Measurements from ENCODE around the gene TCF7L2. TPM values are rescaled to one million over a fixed set of nuclear protein-coding genes. Genes with fewer than 3 reads are reported as not detected.

TCF7L2 gene
- total and polyA plus RNA-seq, 9 of the 15 experiments (the other 6 are each of a cell fraction or from before 2014, with no cell fraction given) = 0.32 to 2.8 (median 0.92) TPM

DNA sequence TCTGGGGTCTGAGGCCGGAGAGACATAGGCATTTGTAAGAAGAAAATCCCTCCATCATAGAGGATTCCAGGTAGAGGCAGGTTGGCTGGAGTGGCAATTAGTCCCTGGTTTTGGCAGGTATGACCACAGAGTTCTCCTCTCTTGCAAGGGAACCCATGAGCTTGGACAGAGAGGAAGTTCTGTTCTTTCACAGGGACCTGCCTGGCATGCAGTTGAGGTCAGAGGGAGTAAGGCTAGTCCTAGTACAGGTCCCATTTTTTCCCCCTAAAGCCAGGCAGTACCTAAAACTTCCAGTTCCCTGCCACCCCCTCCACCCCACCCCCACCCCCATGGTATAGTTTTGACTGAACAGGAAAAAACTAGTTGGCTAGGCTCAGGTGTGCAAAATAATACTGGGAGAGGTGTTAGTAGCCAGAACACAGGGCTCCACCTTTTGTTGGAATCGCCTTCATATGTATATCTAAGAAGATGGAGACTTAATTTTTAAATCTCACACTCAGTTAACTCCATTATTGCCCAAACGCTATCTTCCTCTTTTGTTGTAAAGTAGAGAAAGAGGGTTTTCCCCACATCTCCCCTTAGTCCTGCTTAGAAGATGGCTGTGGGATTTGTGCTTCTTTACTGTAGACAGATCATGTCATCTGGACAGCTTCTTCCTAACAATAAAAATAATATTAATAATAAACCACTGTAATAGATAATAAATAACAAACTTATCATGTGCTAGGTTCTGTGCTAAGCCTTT is 188.1 kb downstream of the TCF7L2 start:
- no peaks in the 10 kb centered on the region for H4K20me1 ChIP-seq (replicated peaks; ENCODE audit: control insufficient read depth, insufficient read depth, low read length)
- DNase-seq (ENCODE audit: extremely low read depth in 1 of 4, low spot score in 3 of 4) (no peak), ATAC-seq (no peak), FAIRE-seq (no peak)
- intact Hi-C loops (cut with micrococcal nuclease) = no loop called here
- no peak overlapping the region for H3K27ac ChIP-seq (ENCODE audit: extremely low read depth, low read depth, low read length)
- no peaks in the 10 kb centered on the region for H3K9me1 ChIP-seq (ENCODE audit: control insufficient read depth, insufficient read depth, low read length)
- no peaks in the 10 kb centered on the region for H3K9me3 ChIP-seq (replicated peaks; ENCODE audit: control insufficient read depth, insufficient read depth, low read depth, low read length)
- no peak overlapping the region for H3K4me2 ChIP-seq (ENCODE audit: insufficient read depth, low read length)
- no TSS peak for BruUV-seq (replicated peaks)
- in situ Hi-C loops (cut with MboI) = no loop called here
- ChIA-PET POLR2A (no interaction called here), CTCF (ENCODE audit: low intra/inter-chr PET ratio) (no interaction called here)
- no peaks in the 10 kb centered on the region for H3K79me2 ChIP-seq (ENCODE audit: control insufficient read depth, insufficient read depth, low read length)
- no peaks in the 10 kb centered on the region for H3K4me1 ChIP-seq (replicated peaks in 1 of 2; ENCODE audit: control insufficient read depth in 2 of 2, insufficient read depth in 2 of 2, low read length in 2 of 2)
- H3K27me3 ChIP-seq (ENCODE audit: control insufficient read depth in 2 of 2, insufficient read depth in 2 of 2, low read length in 2 of 2) = peaks cover 7 to 29% of the 10 kb centered on the region in 2 experiments; a peak in 4 of 5 replicates
- H2AFZ ChIP-seq (ENCODE audit: low read depth, low read length) = no peak overlapping the region
- 7% methylated on average over 3 of the region's 3 CpGs for WGBS (ENCODE audit: insufficient coverage, low coverage, missing lambda C conversion rate)
- H3K4me3 ChIP-seq = no peak overlapping the region
- TF ChIP-seq STAT5B (CRISPR knock-in tag; IDR thresholded peaks at IDR 0.05) (no peak), ARID2 (IDR thresholded peaks at IDR 0.05) (no peak), MCM5 (IDR thresholded peaks at IDR 0.05; ENCODE audit: low read depth) (no peak), GATAD2B (IDR thresholded peaks at IDR 0.05; ENCODE audit: borderline replicate concordance) (no peak), FOS (IDR thresholded peaks at IDR 0.05; ENCODE audit: extremely low read depth, insufficient read length) (no peak)
- TF ChIP-seq, protein P1, sequence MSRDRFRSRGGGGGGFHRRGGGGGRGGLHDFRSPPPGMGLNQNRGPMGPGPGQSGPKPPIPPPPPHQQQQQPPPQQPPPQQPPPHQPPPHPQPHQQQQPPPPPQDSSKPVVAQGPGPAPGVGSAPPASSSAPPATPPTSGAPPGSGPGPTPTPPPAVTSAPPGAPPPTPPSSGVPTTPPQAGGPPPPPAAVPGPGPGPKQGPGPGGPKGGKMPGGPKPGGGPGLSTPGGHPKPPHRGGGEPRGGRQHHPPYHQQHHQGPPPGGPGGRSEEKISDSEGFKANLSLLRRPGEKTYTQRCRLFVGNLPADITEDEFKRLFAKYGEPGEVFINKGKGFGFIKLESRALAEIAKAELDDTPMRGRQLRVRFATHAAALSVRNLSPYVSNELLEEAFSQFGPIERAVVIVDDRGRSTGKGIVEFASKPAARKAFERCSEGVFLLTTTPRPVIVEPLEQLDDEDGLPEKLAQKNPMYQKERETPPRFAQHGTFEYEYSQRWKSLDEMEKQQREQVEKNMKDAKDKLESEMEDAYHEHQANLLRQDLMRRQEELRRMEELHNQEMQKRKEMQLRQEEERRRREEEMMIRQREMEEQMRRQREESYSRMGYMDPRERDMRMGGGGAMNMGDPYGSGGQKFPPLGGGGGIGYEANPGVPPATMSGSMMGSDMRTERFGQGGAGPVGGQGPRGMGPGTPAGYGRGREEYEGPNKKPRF (IDR thresholded peaks at IDR 0.05; ENCODE audit: low read depth, low read length) = no peak
- H3K36me3 ChIP-seq (ENCODE audit: control insufficient read depth, insufficient read depth, low read length) = no peaks in the 10 kb centered on the region
- no peak overlapping the region for H3K9ac ChIP-seq (ENCODE audit: insufficient read depth in 1 of 2, low read depth in 2 of 2, low read length in 2 of 2)
